Liver (tissue), 9 donors: ENCODE data around the gene MACROH2A2. TPM values are rescaled to one million over a fixed set of nuclear protein-coding genes. Genes with fewer than 3 reads are reported as not detected.

ENCODE experiments used
- DNase-seq: peaks from one replicate; pipeline ENCODE4 v3.0.0-alpha.2; 2017; ENCODE audit warnings: low spot score
- H3K27ac ChIP-seq, 2 donors: one replicate each; pipeline ENCODE4 v1.7.0; 2013; ENCODE audit warnings: inconsistent platforms in 2 of 2, low read length in 2 of 2, control low read depth in 1 of 2, low read depth in 1 of 2, mild to moderate bottlenecking in 1 of 2
- H3K27me3 ChIP-seq, 4 donors: one replicate each; pipeline versions ENCODE4 v1.6.1 to v1.7.0; 2013; ENCODE audit warnings: low read length in 3 of 4, inconsistent platforms in 1 of 4, mild to moderate bottlenecking in 1 of 4, moderate library complexity in 1 of 4; ENCODE audit not compliant: control insufficient read depth in 4 of 4, insufficient read depth in 4 of 4
- H3K36me3 ChIP-seq, 4 donors: one replicate each; pipeline versions ENCODE4 v1.6.1 to v1.7.0; 2013; ENCODE audit warnings: low read length in 3 of 4, mild to moderate bottlenecking in 3 of 4, low read depth in 1 of 4, moderate library complexity in 1 of 4; ENCODE audit not compliant: control insufficient read depth in 4 of 4, insufficient read depth in 3 of 4
- H3K4me1 ChIP-seq, 4 donors: one replicate each; pipeline versions ENCODE4 v1.6.1 to v1.7.0; 2013; ENCODE audit warnings: low read length in 3 of 4, mild to moderate bottlenecking in 3 of 4, moderate library complexity in 1 of 4; ENCODE audit not compliant: control insufficient read depth in 4 of 4, insufficient read depth in 4 of 4
- H3K4me3 ChIP-seq, 3 donors: one replicate each; pipeline versions ENCODE4 v1.6.1 to v1.7.0; 2013; ENCODE audit warnings: low read length in 3 of 3, control low read depth in 1 of 3, low read depth in 1 of 3, mild to moderate bottlenecking in 1 of 3
- H3K9ac ChIP-seq, 2 donors: one replicate each; pipeline ENCODE4 v1.7.0; 2013; ENCODE audit warnings: low read length in 2 of 2, mild to moderate bottlenecking in 2 of 2, moderate library complexity in 2 of 2, control low read depth in 1 of 2, low read depth in 1 of 2
- H3K9me3 ChIP-seq, 4 donors: one replicate each; pipeline versions ENCODE4 v1.6.1 to v1.7.0; 2013; ENCODE audit warnings: low read length in 3 of 4; ENCODE audit not compliant: control insufficient read depth in 4 of 4
- CTCF ChIP-seq: fragments of 150-350 bp; IDR thresholded peaks from 2 replicates; pipeline ENCODE4 v1.5.1; 2017; ENCODE audit warnings: improper control_type of control experiment, low read depth, low read length; ENCODE audit not compliant: missing input control
- EGR1 ChIP-seq, 2 donors: IDR thresholded peaks; 2 replicates each; pipeline ENCODE4 v1.6.1; 2016 to 2018; ENCODE audit warnings: antibody characterized with exemption in 2 of 2, low read depth in 2 of 2
- FOXA1 ChIP-seq: IDR thresholded peaks from 2 replicates; pipeline ENCODE4 v1.6.1; 2016; ENCODE audit warnings: antibody characterized with exemption
- FOXA2 ChIP-seq: IDR thresholded peaks from 2 replicates; pipeline ENCODE4 v1.6.1; 2016; ENCODE audit warnings: antibody characterized with exemption
- GABPA ChIP-seq, 2 donors: IDR thresholded peaks in 1 of 2; conservative IDR thresholded peaks in 1 of 2; 2 replicates each; pipeline ENCODE4 v1.6.1; 2016; ENCODE audit warnings: antibody characterized with exemption in 2 of 2, mild to moderate bottlenecking in 1 of 2, moderate library complexity in 1 of 2
- HNF4A ChIP-seq, 2 donors: conservative IDR thresholded peaks; 2 replicates each; pipeline ENCODE4 v1.6.1; 2016; ENCODE audit warnings: antibody characterized with exemption in 2 of 2, mild to moderate bottlenecking in 2 of 2
- HNF4G ChIP-seq: IDR thresholded peaks from 2 replicates; pipeline ENCODE4 v1.6.1; 2016; ENCODE audit warnings: antibody characterized with exemption
- JUND ChIP-seq, 2 donors: IDR thresholded peaks; 2 replicates each; pipeline ENCODE4 v1.6.1; 2016; ENCODE audit warnings: antibody characterized with exemption in 2 of 2
- NR2F2 ChIP-seq: IDR thresholded peaks from 2 replicates; pipeline ENCODE4 v1.6.1; 2016; ENCODE audit warnings: antibody characterized with exemption
- RAD21 ChIP-seq, 2 donors: IDR thresholded peaks; 2 replicates each; pipeline ENCODE4 v1.6.1; 2016; ENCODE audit warnings: antibody characterized with exemption in 2 of 2, mild to moderate bottlenecking in 2 of 2
- REST ChIP-seq: IDR thresholded peaks from 2 replicates; pipeline ENCODE4 v1.6.1; 2016; ENCODE audit warnings: antibody characterized with exemption, mild to moderate bottlenecking
- RXRA ChIP-seq, 2 donors: IDR thresholded peaks; 2 replicates each; pipeline ENCODE4 v1.6.1; 2017 to 2018; ENCODE audit warnings: antibody characterized with exemption in 2 of 2, mild to moderate bottlenecking in 1 of 2
- SP1 ChIP-seq: IDR thresholded peaks from 2 replicates; pipeline ENCODE4 v1.6.1; 2018; ENCODE audit warnings: antibody characterized with exemption, mild to moderate bottlenecking
- TAF1 ChIP-seq: conservative IDR thresholded peaks from 2 replicates; pipeline ENCODE4 v1.6.1; 2016; ENCODE audit warnings: antibody characterized with exemption, mild to moderate bottlenecking
- YY1 ChIP-seq: IDR thresholded peaks from 2 replicates; pipeline ENCODE4 v1.6.1; 2016; ENCODE audit warnings: antibody characterized with exemption, mild to moderate bottlenecking
- WGBS: extraction: QIAGEN DNeasy Blood & Tissue Kit; methylation state at CpG from one replicate; pipeline ENCODE4 v1.1.7; 2013; 5-methylcytosine and 5-hydroxymethylcytosine counted together
- polyA plus RNA-seq, 2 donors: library from polyadenylated mRNA; stranded (reverse) in 1 of 2; unstranded in 1 of 2; fragments of 200-250 nt in 1 of 2; fragments of >200 nt in 1 of 2; fragmentation: Nextera tagmentation in 1 of 2; extraction: Ambion mirVana in 1 of 2; gene quantifications; one replicate each; pipeline versions ENCODE4 v1.2.1 to v1.2.3, GENCODE V29; 2013 to 2015
- total RNA-seq, 2 donors: library from RNA; depleted of rRNA; stranded (reverse); fragments of >200 nt; gene quantifications; one replicate each; pipeline ENCODE4 v1.2.3, GENCODE V29; 2014
- TF ChIP-seq, protein P1 (sequence below): IDR thresholded peaks from 2 replicates; pipeline ENCODE4 v1.6.1; 2016; ENCODE audit warnings: antibody characterized with exemption
- TF ChIP-seq, protein P2 (sequence below): IDR thresholded peaks from 2 replicates; pipeline ENCODE4 v1.6.1; 2016; ENCODE audit warnings: antibody characterized with exemption
- TF ChIP-seq, protein P3 (sequence below): IDR thresholded peaks from 2 replicates; pipeline ENCODE4 v1.6.1; 2016; ENCODE audit warnings: antibody characterized with exemption
- donor health status: healthy.
- donor health status: healthy.
- donor health status: healthy.
- donor health status: healthy.
- donor health status: healthy.

Gene MACROH2A2
- total and polyA plus RNA-seq, 4 donors = 1.2 to 7.2 (median 3.4) TPM

DNA sequence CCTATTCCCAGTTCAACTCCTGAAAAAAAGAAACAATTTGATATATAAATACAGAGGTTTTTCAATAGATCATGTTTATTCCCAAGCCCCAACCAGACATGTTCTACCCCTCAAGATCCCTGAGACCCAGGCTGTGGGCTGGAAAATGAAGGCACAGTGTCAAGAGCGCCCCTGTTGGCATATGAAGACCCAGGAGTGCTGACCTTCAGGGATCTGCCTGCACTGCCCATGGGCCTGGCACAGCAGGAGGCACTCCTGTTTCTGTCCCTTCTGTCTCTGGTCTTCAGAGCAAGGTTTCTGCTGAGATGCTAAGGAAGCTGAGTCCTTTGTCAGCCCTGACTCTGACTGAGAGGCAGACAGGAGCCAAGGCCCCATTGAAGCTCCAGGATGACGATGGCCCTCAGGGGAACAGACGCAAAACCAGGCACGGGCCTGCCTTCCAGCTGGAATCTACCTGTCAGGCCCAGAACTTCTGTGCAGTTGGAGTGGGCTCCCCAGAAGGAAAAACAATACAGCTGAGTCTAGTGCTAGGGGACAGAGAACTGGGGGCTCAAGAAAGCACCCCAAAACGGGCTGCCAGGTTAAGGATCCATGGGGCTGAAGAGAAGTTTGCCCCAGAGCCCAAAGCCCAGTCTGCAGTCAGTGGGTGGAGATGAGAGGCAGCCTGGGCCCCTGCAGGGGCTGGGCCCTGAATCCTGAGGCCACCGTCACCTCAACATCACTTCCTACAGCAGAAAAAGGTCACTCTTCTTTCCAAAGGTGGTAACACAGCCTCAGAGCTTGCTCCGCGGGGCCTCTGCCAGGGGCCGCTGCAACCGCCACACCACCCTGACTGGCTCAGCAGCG, 86.7 kb downstream of the MACROH2A2 start:
- H3K27ac ChIP-seq = no peak overlapping the region
- H3K9me3 ChIP-seq = no peaks in the 10 kb centered on the region

DNA sequence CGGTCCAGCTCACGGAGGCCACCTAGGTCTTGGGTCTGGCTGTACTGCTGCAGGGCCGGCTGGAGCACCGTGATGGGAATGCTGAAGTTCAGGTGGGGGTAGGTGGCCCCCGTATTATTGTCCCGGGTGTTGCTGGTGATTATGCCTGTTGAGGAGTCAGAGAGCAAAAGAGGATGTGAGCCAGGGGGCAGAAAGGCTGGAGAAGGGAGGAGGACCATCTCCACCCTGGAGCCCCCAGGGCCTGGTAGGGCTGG, 87.3 kb downstream of the MACROH2A2 start:
- Histone ChIP-seq H3K27me3 (no peaks in the 10 kb centered on the region), H3K4me3 (no peak overlapping the region), H3K27ac (no peak overlapping the region), H3K9me3 (no peaks in the 10 kb centered on the region), H3K36me3 (peaks cover 0 to 6% (median 2%) of the 10 kb centered on the region in 4 donors), H3K9ac (no peak overlapping the region), H3K4me1 (peaks cover 0 to 4% (median 2%) of the 10 kb centered on the region in 4 donors)
- 95% methylated on average over 6 of the region's 6 CpGs for WGBS
- no peak for TF ChIP-seq RAD21 (IDR thresholded peaks at IDR 0.05)
- TF ChIP-seq CTCF = no peak
- TF ChIP-seq, protein P1, sequence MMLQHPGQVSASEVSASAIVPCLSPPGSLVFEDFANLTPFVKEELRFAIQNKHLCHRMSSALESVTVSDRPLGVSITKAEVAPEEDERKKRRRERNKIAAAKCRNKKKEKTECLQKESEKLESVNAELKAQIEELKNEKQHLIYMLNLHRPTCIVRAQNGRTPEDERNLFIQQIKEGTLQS = no peak
- TF ChIP-seq REST = no peak
- TF ChIP-seq RXRA (IDR thresholded peaks at IDR 0.05) = no peak
- no peak for TF ChIP-seq FOXA1
- TF ChIP-seq FOXA2 = no peak
- no peak for TF ChIP-seq HNF4A (conservative IDR thresholded peaks at IDR 0.05)
- TF ChIP-seq JUND (IDR thresholded peaks at IDR 0.05) = no peak
- TF ChIP-seq SP1 = no peak
- no peak for TF ChIP-seq GABPA (IDR thresholded peaks at IDR 0.05 in 1 of 2, conservative IDR thresholded peaks at IDR 0.05 in 1 of 2)
- TF ChIP-seq TAF1 = no peak
- no peak for TF ChIP-seq EGR1 (IDR thresholded peaks at IDR 0.05; ENCODE audit: low read depth in 2 of 2)
- no peak for TF ChIP-seq YY1
- no peak for TF ChIP-seq NR2F2
- TF ChIP-seq, protein P2, sequence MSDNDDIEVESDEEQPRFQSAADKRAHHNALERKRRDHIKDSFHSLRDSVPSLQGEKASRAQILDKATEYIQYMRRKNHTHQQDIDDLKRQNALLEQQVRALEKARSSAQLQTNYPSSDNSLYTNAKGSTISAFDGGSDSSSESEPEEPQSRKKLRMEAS = no peak
- DNase-seq = no peak

More for the DNA sequence above, 86.7 kb downstream of the MACROH2A2 start:
- TF ChIP-seq, protein P3, sequence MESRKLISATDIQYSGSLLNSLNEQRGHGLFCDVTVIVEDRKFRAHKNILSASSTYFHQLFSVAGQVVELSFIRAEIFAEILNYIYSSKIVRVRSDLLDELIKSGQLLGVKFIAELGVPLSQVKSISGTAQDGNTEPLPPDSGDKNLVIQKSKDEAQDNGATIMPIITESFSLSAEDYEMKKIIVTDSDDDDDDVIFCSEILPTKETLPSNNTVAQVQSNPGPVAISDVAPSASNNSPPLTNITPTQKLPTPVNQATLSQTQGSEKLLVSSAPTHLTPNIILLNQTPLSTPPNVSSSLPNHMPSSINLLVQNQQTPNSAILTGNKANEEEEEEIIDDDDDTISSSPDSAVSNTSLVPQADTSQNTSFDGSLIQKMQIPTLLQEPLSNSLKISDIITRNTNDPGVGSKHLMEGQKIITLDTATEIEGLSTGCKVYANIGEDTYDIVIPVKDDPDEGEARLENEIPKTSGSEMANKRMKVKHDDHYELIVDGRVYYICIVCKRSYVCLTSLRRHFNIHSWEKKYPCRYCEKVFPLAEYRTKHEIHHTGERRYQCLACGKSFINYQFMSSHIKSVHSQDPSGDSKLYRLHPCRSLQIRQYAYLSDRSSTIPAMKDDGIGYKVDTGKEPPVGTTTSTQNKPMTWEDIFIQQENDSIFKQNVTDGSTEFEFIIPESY = no peak
- no peak for TF ChIP-seq FOXA2
- TF ChIP-seq SP1 = no peak
- TF ChIP-seq TAF1 = no peak
- TF ChIP-seq HNF4G = no peak
- no peak for TF ChIP-seq HNF4A (conservative IDR thresholded peaks at IDR 0.05)
- TF ChIP-seq, protein P2 = no peak
- no peak for TF ChIP-seq YY1
- Histone ChIP-seq H3K36me3 (peaks cover 0 to 6% (median 2%) of the 10 kb centered on the region in 4 donors), H3K27me3 (no peaks in the 10 kb centered on the region), H3K4me3 (no peak overlapping the region), H3K4me1 (no peaks in the 10 kb centered on the region), H3K9ac (no peak overlapping the region)
- WGBS = 95% methylated on average over 11 of the region's 11 CpGs
- no peak for DNase-seq
